Endothelial cell of umbilical vein (primary cell): ENCODE results near the gene SERPINA3.

ENCODE experiments used
- EZH2 ChIP-seq: IDR thresholded peaks from 2 replicates; pipeline ENCODE4 v1.6.1; 2012; ENCODE audit warnings: borderline replicate concordance, low read depth, mild to moderate bottlenecking, moderate library complexity, low read length, inconsistent platforms; ENCODE audit not compliant: severe bottlenecking
- MAX ChIP-seq: IDR thresholded peaks from 2 replicates; pipeline ENCODE4 v1.6.1; 2011; ENCODE audit not compliant: insufficient read depth, insufficient read length
- POLR2AphosphoS5 ChIP-seq: IDR thresholded peaks from 2 replicates; pipeline ENCODE4 v1.6.1; 2012; ENCODE audit warnings: low read depth, mild to moderate bottlenecking, control low read depth, low read length, moderate library complexity; ENCODE audit not compliant: insufficient read depth

GRCh38 chr14:94673071-94673470, 60.9 kb downstream of the SERPINA3 start:
- no peak for TF ChIP-seq POLR2AphosphoS5
- no peak for TF ChIP-seq EZH2
- no peak for TF ChIP-seq MAX
